OCI-M1 (cell line): Measurements from ENCODE around the gene PFDN2.
A peak's percentile ranks its signal among the peaks of the same experiment; 100 is the strongest.
"Not testable (repeated sequence)": the region's sequence is repeated elsewhere in the genome, so short reads cannot be mapped to it uniquely, and the experiment has no call there.

Experiments used
- DNase-seq: peaks from one replicate; lab custom pipeline; 2025; lab: John Stamatoyannopoulos, UW

The PFDN2 gene

GRCh38 chr1:161138431-161138830 lies 20.6 kb upstream of the PFDN2 start:
- DNase-seq, result no peak

GRCh38 chr1:161137881-161138280 lies 20.0 kb upstream of the PFDN2 start:
- no peak for DNase-seq

GRCh38 chr1:161133220-161133740 lies 15.4 kb upstream of the PFDN2 start:
- DNase-seq, result no peak

GRCh38 chr1:161132410-161133219 lies 14.8 kb upstream of the PFDN2 start, which contains the start of gene DEDD:
Gene DEDD (minus strand): TSS chr1:161132667. CDS start chr1:161124462, 8,205 bp downstream.
- peak; percentile 99 for DNase-seq

GRCh38 chr1:161131523-161132409 lies 13.9 kb upstream of the PFDN2 start:
- DNase-seq, result peak; percentile 64

GRCh38 chr1:161130266-161130665 lies 12.4 kb upstream of the PFDN2 start:
- no peak for DNase-seq

GRCh38 chr1:161128591-161129420 lies 11.0 kb upstream of the PFDN2 start:
- no peak for DNase-seq

- DNase-seq, result no peak
Measured at GRCh38 chr1:161127649-161128048, 9.8 kb upstream of the PFDN2 start.

GRCh38 chr1:161122967-161123366 lies 5.1 kb upstream of the PFDN2 start:
- DNase-seq, result no peak

GRCh38 chr1:161121834-161122233 lies 4.0 kb upstream of the PFDN2 start:
- peak; percentile 33 for DNase-seq

GRCh38 chr1:161121042-161121650 lies 3.3 kb upstream of the PFDN2 start:
- peak; percentile 44 for DNase-seq

GRCh38 chr1:161119092-161119903 lies 1.5 kb upstream of the PFDN2 start:
- peak; percentile 79 for DNase-seq

- DNase-seq, result not testable (repeated sequence)
Measured at GRCh38 chr1:161115961-161116360, 1.9 kb downstream of the PFDN2 start.

GRCh38 chr1:161115132-161115711 lies 2.6 kb downstream of the PFDN2 start:
- no peak for DNase-seq

GRCh38 chr1:161114556-161114955 lies 3.3 kb downstream of the PFDN2 start:
- DNase-seq, result no peak

GRCh38 chr1:161113915-161114314 lies 3.9 kb downstream of the PFDN2 start:
- DNase-seq, result no peak

- DNase-seq, result peak; percentile 82
Measured at GRCh38 chr1:161111527-161111926, 6.3 kb downstream of the PFDN2 start.

- DNase-seq, result no peak
Measured at GRCh38 chr1:161111117-161111516, 6.7 kb downstream of the PFDN2 start.

GRCh38 chr1:161106431-161106830 lies 11.4 kb downstream of the PFDN2 start:
- DNase-seq, result no peak

- DNase-seq, result no peak
Measured at GRCh38 chr1:161100556-161100955, 17.3 kb downstream of the PFDN2 start.
